MM.1S (cell line): ENCODE results near the gene ETV3L.
"Not testable (repeated sequence)": the region's sequence is repeated elsewhere in the genome, so short reads cannot be mapped to it uniquely, and the experiment has no call there.

Experiments used
- DNase-seq: peaks from one replicate; pipeline ENCODE4 v3.0.0-alpha.2; 2015
- H2AFZ ChIP-seq: fragments of 300-600 bp; sonication (generic); 2 replicates; pipeline ENCODE4 v1.6.0; 2016; ENCODE audit warnings: antibody characterized with exemption, low read length
- H3F3A ChIP-seq: fragments of 300-600 bp; sonication (generic); 2 replicates; pipeline ENCODE4 v1.6.1; 2016; ENCODE audit warnings: mild to moderate bottlenecking, antibody characterized with exemption, low read length, moderate library complexity, mixed read lengths; ENCODE audit not compliant: insufficient read depth
- H3K27ac ChIP-seq: fragments of 300-600 bp; sonication (generic); 2 replicates; pipeline ENCODE4 v1.5.1; 2016; ENCODE audit warnings: mild to moderate bottlenecking, low read length
- H3K27me3 ChIP-seq: fragments of 300-600 bp; sonication (generic); replicated peaks from 2 replicates; pipeline ENCODE4 v1.6.0; 2016; ENCODE audit warnings: low read length; ENCODE audit not compliant: insufficient read depth
- H3K36me3 ChIP-seq: fragments of 300-600 bp; sonication (generic); replicated peaks from 2 replicates; pipeline ENCODE4 v1.6.1; 2016; ENCODE audit warnings: mild to moderate bottlenecking, low read length, mixed read lengths; ENCODE audit not compliant: insufficient read depth
- H3K4me1 ChIP-seq: fragments of 300-600 bp; sonication (generic); 2 replicates; pipeline ENCODE4 v1.6.1; 2016; ENCODE audit warnings: low read length, mixed read lengths
- H3K4me2 ChIP-seq: fragments of 300-600 bp; sonication (generic); 2 replicates; pipeline ENCODE4 v1.6.0; 2016; ENCODE audit warnings: low read depth, low read length
- H3K4me3 ChIP-seq: fragments of 300-600 bp; sonication (generic); 2 replicates; pipeline ENCODE4 v1.5.1; 2016; ENCODE audit warnings: low read length, mixed read lengths
- H3K79me2 ChIP-seq: fragments of 300-600 bp; sonication (generic); 2 replicates; pipeline ENCODE4 v1.6.1; 2016; ENCODE audit warnings: mixed run types, low read length, mixed read lengths
- H3K9ac ChIP-seq: fragments of 300-600 bp; sonication (generic); 2 replicates; pipeline ENCODE4 v1.6.1; 2016; ENCODE audit warnings: low read length, mixed read lengths
- H3K9me2 ChIP-seq: fragments of 300-600 bp; sonication (generic); replicated peaks from 2 replicates; pipeline ENCODE4 v1.6.1; 2016; ENCODE audit warnings: mild to moderate bottlenecking, low read length, mixed read lengths; ENCODE audit not compliant: insufficient read depth
- H3K9me3 ChIP-seq: fragments of 300-600 bp; sonication (generic); replicated peaks from 2 replicates; pipeline ENCODE4 v1.6.1; 2016; ENCODE audit warnings: mild to moderate bottlenecking, low read length, mixed read lengths; ENCODE audit not compliant: insufficient read depth
- H4K20me1 ChIP-seq: fragments of 300-600 bp; sonication (generic); 2 replicates; pipeline ENCODE4 v1.6.1; 2016; ENCODE audit warnings: mild to moderate bottlenecking, low read length, moderate library complexity, mixed read lengths; ENCODE audit not compliant: insufficient read depth
- EZH2 ChIP-seq: fragments of 300-600 bp; sonication (generic); optimal IDR thresholded peaks from 2 replicates; pipeline ENCODE3; 2017; ENCODE audit warnings: low read depth, mild to moderate bottlenecking, antibody characterized with exemption, low read length, mixed read lengths
- EZH2phosphoT487 ChIP-seq: fragments of 300-600 bp; sonication (generic); IDR thresholded peaks from 2 replicates; pipeline ENCODE4 v1.6.1; 2018; ENCODE audit warnings: antibody characterized with exemption, low read length
- TF ChIP-seq, protein P1 (sequence below): fragments of 300-600 bp; sonication (generic); IDR thresholded peaks from 2 replicates; pipeline ENCODE4 v1.5.1; 2016; ENCODE audit warnings: antibody characterized with exemption, low read length, mixed read lengths

ETV3L gene

DNA sequence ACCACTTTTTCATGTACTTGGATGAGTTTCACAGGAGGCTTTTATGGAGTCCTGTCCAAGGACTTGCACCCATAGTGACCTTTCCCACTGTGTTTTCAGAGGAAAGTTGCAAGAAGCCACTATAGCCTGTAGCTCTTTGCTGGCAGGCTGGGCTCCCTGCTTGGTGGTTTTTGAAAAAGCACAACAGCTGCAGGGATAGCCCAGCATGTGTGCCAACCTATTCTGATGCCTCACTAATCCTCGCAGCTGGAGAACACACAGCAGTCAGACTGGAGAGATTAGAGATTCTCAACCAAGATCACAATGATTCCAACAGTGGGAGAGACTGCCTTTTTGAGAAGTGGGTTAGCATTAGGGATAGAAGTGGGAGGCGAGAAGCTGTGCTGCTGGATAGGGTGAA, 30.0 kb downstream of the ETV3L start:
- H3K27me3 ChIP-seq, result no peaks in the 10 kb centered on the region
- no peak for DNase-seq
- H3K9ac ChIP-seq, result no peak overlapping the region
- no peak overlapping the region for H3K27ac ChIP-seq
- no peaks in the 10 kb centered on the region for H3F3A ChIP-seq
- no peaks in the 10 kb centered on the region for H3K79me2 ChIP-seq
- no peaks in the 10 kb centered on the region for H4K20me1 ChIP-seq
- H3K4me2 ChIP-seq, result no peak overlapping the region
- no peak for TF ChIP-seq EZH2
- TF ChIP-seq, protein P1, sequence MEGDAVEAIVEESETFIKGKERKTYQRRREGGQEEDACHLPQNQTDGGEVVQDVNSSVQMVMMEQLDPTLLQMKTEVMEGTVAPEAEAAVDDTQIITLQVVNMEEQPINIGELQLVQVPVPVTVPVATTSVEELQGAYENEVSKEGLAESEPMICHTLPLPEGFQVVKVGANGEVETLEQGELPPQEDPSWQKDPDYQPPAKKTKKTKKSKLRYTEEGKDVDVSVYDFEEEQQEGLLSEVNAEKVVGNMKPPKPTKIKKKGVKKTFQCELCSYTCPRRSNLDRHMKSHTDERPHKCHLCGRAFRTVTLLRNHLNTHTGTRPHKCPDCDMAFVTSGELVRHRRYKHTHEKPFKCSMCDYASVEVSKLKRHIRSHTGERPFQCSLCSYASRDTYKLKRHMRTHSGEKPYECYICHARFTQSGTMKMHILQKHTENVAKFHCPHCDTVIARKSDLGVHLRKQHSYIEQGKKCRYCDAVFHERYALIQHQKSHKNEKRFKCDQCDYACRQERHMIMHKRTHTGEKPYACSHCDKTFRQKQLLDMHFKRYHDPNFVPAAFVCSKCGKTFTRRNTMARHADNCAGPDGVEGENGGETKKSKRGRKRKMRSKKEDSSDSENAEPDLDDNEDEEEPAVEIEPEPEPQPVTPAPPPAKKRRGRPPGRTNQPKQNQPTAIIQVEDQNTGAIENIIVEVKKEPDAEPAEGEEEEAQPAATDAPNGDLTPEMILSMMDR, result no peak
- TF ChIP-seq EZH2phosphoT487, result no peak
- H3K36me3 ChIP-seq, result no peaks in the 10 kb centered on the region
- H3K4me1 ChIP-seq, result no peaks in the 10 kb centered on the region
- no peaks in the 10 kb centered on the region for H3K9me3 ChIP-seq
- H3K4me3 ChIP-seq, result no peak overlapping the region
- H2AFZ ChIP-seq, result no peak overlapping the region
- no peaks in the 10 kb centered on the region for H3K9me2 ChIP-seq

DNA sequence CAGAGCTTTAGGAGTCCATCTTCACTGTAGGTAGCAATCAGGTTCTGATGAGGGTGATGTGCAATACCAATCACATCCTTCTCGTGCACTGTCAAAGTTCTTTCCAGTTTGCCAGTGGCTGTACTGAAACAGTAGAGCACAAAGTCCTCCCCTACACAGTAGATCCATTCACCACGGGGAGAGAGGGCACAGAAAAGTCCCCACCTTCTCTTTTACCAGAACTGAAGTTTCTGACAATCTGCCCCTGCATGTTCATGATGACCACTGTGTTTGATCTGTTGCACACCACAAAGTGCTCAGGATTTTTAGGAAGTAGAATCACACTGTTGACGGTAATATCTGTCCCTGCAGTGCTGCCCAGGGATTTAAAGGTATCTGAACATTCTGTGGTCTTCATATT, 40.4 kb downstream of the ETV3L start:
- H3K9me2 ChIP-seq, H3F3A ChIP-seq, H3K4me3 ChIP-seq, H3K36me3 ChIP-seq, H3K4me2 ChIP-seq, H3K9ac ChIP-seq, H2AFZ ChIP-seq, H3K27ac ChIP-seq, DNase-seq, H3K27me3 ChIP-seq, H3K9me3 ChIP-seq, H3K79me2 ChIP-seq, H3K4me1 ChIP-seq, H4K20me1 ChIP-seq: not testable (repeated sequence)

DNA sequence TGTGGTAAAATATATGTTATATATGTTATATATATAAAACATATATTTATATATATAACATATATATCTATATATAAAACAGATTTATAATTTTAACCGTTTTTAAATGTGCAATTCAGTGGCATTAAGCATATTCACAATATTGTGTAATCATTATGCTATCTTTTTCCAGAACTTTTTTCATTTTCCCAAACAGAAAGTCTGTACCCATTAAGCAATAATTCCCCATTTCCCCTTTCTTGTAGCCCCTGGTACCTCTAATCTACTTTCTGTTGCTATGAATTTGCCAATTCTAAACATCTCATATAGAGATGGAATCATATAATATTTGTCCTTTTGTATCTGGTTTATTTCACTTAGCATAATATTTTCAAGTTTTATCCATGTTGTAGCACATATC, 43.3 kb downstream of the ETV3L start:
- Histone ChIP-seq H3K4me2 (no peak overlapping the region), H3K4me1 (no peaks in the 10 kb centered on the region), H3K9me3 (no peaks in the 10 kb centered on the region), H3K27ac (no peak overlapping the region), H4K20me1 (no peaks in the 10 kb centered on the region), H2AFZ (no peak overlapping the region), H3K9me2 (no peaks in the 10 kb centered on the region), H3K27me3 (no peaks in the 10 kb centered on the region), H3F3A (no peaks in the 10 kb centered on the region), H3K9ac (no peak overlapping the region), H3K36me3 (no peaks in the 10 kb centered on the region), H3K79me2 (no peaks in the 10 kb centered on the region), H3K4me3 (no peak overlapping the region)
- no peak for DNase-seq
- TF ChIP-seq, protein P1, result no peak
- TF ChIP-seq EZH2 (no peak), EZH2phosphoT487 (no peak)

DNA sequence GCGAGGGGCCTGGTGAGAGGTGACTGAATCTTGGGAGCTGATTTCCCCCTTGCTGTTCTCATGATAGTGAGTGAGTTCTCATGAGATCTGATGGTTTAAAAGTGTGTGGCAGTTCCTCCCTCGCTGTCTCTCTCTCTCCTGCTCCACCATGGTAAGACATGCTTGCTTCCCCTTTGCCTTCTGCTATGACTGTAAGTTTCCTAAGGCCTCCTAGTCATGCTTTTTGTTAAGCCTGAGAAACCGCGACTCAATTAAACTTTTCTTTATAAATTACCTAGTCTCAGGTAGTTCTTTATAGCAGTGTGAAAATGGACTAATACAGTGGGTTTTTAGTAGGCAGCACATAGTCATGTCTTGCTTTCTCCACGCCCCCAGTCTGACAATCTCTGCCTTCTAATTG, 43.9 kb downstream of the ETV3L start:
- H3F3A ChIP-seq, H3K9me3 ChIP-seq, DNase-seq, H3K36me3 ChIP-seq, H3K4me1 ChIP-seq, H2AFZ ChIP-seq, H3K79me2 ChIP-seq, H3K9me2 ChIP-seq, H4K20me1 ChIP-seq, H3K4me2 ChIP-seq, H3K9ac ChIP-seq, H3K4me3 ChIP-seq, H3K27ac ChIP-seq, H3K27me3 ChIP-seq: not testable (repeated sequence)
